Chondrocyte (in vitro differentiated cells): ENCODE data around the gene OR13C9. TPM values are rescaled to one million over a fixed set of nuclear protein-coding genes. Genes with fewer than 3 reads are reported as not detected.

Experiments
- DNase-seq: peaks from one replicate; pipeline ENCODE4 v3.0.0; 2021; ENCODE audit warnings: mixed read lengths, low spot score
- H3K27ac Mint-ChIP-seq: one replicate; pipeline ENCODE4 v1.8.0; 2021; ENCODE audit warnings: mild to moderate bottlenecking, moderate library complexity, mixed read lengths; ENCODE audit not compliant: unreplicated experiment
- H3K27me3 Mint-ChIP-seq: 2 replicates; pipeline ENCODE4 v1.8.0; 2021; ENCODE audit warnings: low read depth, mixed read lengths
- H3K36me3 Mint-ChIP-seq: 2 replicates; pipeline ENCODE4 v1.8.0; 2021; ENCODE audit warnings: low read depth, mixed read lengths
- H3K4me1 Mint-ChIP-seq: 2 replicates; pipeline ENCODE4 v1.8.0; 2021; ENCODE audit warnings: low read depth, mild to moderate bottlenecking, mixed read lengths
- H3K4me3 Mint-ChIP-seq: one replicate; pipeline ENCODE4 v1.8.0; 2021; ENCODE audit warnings: mild to moderate bottlenecking, moderate library complexity, mixed read lengths; ENCODE audit not compliant: unreplicated experiment
- H3K9me3 Mint-ChIP-seq: 2 replicates; pipeline ENCODE4 v1.8.0; 2021; ENCODE audit warnings: low read depth, mixed read lengths
- CTCF ChIP-seq: fragments of 200-600 bp; sonication (generic); IDR thresholded peaks from 2 replicates; pipeline ENCODE4 v1.5.0; 2021; ENCODE audit warnings: antibody characterized with exemption, mild to moderate bottlenecking, moderate library complexity
- total RNA-seq: library from RNA; stranded (reverse); gene quantifications from 3 replicates; pipeline ENCODE4 v1.2.1, GENCODE V29; 2021

Gene OR13C9
- total RNA-seq, 1 donor from 2014 or later: not detected

- Mint-ChIP-seq H3K4me1 (no peaks in the 10 kb centered on the region), H3K27me3 (peaks cover 6% of the 10 kb centered on the region), H3K27ac (no peak overlapping the region), H3K4me3 (no peak overlapping the region), H3K36me3 (no peaks in the 10 kb centered on the region), H3K9me3 (peaks cover 13% of the 10 kb centered on the region)
- no peak for TF ChIP-seq CTCF
- DNase-seq: no peak
Measured at GRCh38 chr9:104572612-104573011, 45.4 kb downstream of the OR13C9 start.

GRCh38 chr9:104568868-104569267, 49.1 kb downstream of the OR13C9 start, which contains the start of gene OR13C8:
Gene OR13C8 (plus strand): TSS chr9:104569168. CDS start chr9:104569168, 0 bp downstream.
- Mint-ChIP-seq H3K27me3 (peaks cover 7% of the 10 kb centered on the region), H3K27ac (no peak within 1 kb of the TSS), H3K4me1 (no peaks in the 10 kb centered on the region), H3K36me3 (no peaks in the 10 kb centered on the region), H3K4me3 (no peak within 1 kb of the TSS), H3K9me3 (peaks cover 13% of the 10 kb centered on the region)
- no peak for DNase-seq
- TF ChIP-seq CTCF: no peak

Other genes starting within 250 kb of the OR13C9 start
- not detected in 3 replicates for gene OR13F1, start 113.9 kb downstream of the OR13C9 start, total RNA-seq
- gene OR13C4, start 91.0 kb downstream of the OR13C9 start, total RNA-seq: not detected in 3 replicates
- not detected in 3 replicates for gene OR13C3, start 81.3 kb downstream of the OR13C9 start, total RNA-seq
- gene OR13C8, start 49.0 kb downstream of the OR13C9 start, total RNA-seq: not detected in 3 replicates
- not detected in 3 replicates for gene OR13C5, start 18.8 kb downstream of the OR13C9 start, total RNA-seq
- gene OR13C2, start 12.6 kb downstream of the OR13C9 start, total RNA-seq: not detected in 3 replicates
- gene OR13D1, start 76.3 kb upstream of the OR13C9 start, total RNA-seq: not detected in 3 replicates
- gene NIPSNAP3A, start 129.5 kb upstream of the OR13C9 start, total RNA-seq: 33.2 to 39.0 TPM (median 33.9 TPM) in 3 replicates
- gene NIPSNAP3B, start 145.9 kb upstream of the OR13C9 start, total RNA-seq: 2.1 to 3.8 TPM (median 2.3 TPM) in 3 replicates